Measurements from ENCODE around the gene GLIS1. TPM values are rescaled to one million over a fixed set of nuclear protein-coding genes. Genes with fewer than 3 reads are reported as not detected.

GLIS1 gene
- total RNA-seq, 1 experiment from 2014 or later: 0.28 TPM

DNA sequence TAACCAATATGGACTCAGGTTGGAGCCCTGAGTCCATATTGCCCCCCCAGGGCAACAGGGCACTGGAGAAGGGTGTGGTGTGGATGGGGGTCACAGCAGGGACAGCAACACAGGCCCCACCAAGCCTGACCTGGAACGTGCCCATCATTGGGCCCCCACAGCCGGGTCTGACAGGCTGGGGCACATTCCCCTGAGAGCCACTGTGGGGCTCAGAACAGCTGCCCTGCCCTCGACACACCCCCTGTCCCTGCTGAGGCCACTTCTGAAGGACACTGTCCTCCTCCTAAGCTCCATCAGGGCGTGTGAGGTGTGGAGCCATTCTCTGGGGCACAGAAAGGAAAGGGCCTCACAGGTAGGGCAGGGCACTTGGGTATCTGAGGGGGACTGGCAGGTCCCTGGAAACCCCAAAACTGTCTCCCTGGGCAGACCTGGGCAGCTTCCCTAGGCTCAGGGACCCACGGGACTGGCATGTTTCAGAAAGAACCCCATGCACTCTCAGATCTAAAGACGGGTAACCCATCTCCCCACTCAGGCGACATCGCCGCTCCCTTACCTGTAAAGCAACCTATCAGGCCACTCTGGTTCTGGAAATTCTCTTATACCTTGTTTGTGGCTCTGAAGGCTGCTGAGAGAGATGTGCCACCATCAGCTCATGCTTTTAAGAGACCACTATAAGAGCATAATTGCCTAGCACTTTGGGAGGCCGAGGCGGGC, 184.2 kb downstream of the GLIS1 start:
- Mint-ChIP-seq H3K27me3 (ENCODE audit: low read depth) (peaks cover 18% of the 10 kb centered on the region), H3K36me3 (ENCODE audit: insufficient read depth in 1 of 3, low read depth in 3 of 3) (no peaks in the 10 kb centered on the region), H3K27ac (no peak overlapping the region), H3K4me1 (peaks cover 25 to 39% of the 10 kb centered on the region in 2 experiments), H3K9me3 (no peaks in the 10 kb centered on the region), H3K4me3 (no peak overlapping the region)
- H3K56ac ChIP-seq (ENCODE audit: insufficient read length, low read depth, low read length): no peak overlapping the region
- no peak overlapping the region for H3T11ph ChIP-seq (ENCODE audit: low read length)
- H3K14ac ChIP-seq (ENCODE audit: insufficient read depth, low read length): no peak overlapping the region
- no peak overlapping the region for H2AK5ac ChIP-seq (ENCODE audit: insufficient read length, low read length)
- no peak overlapping the region for H2BK15ac ChIP-seq (ENCODE audit: low read depth, low read length)
- no peak overlapping the region for H2AFZ ChIP-seq (ENCODE audit: low read length)
- H4K8ac ChIP-seq (replicated peaks; ENCODE audit: insufficient read length, low read depth, low read length): no peak overlapping the region
- no peaks in the 10 kb centered on the region for H3K79me1 ChIP-seq (ENCODE audit: insufficient read depth, low read depth, low read length, poor library complexity, severe bottlenecking)
- DNase-seq: no peak
- no peak overlapping the region for H2BK12ac ChIP-seq (ENCODE audit: insufficient read length, low read depth, low read length)
- H3K4me1 ChIP-seq (ENCODE audit: insufficient read depth, low read length): peaks cover 7% of the 10 kb centered on the region; the same call in 1 of the 2 replicates
- no peak overlapping the region for H3K18ac ChIP-seq (ENCODE audit: insufficient read length, low read depth, low read length)
- TF ChIP-seq, protein P1, sequence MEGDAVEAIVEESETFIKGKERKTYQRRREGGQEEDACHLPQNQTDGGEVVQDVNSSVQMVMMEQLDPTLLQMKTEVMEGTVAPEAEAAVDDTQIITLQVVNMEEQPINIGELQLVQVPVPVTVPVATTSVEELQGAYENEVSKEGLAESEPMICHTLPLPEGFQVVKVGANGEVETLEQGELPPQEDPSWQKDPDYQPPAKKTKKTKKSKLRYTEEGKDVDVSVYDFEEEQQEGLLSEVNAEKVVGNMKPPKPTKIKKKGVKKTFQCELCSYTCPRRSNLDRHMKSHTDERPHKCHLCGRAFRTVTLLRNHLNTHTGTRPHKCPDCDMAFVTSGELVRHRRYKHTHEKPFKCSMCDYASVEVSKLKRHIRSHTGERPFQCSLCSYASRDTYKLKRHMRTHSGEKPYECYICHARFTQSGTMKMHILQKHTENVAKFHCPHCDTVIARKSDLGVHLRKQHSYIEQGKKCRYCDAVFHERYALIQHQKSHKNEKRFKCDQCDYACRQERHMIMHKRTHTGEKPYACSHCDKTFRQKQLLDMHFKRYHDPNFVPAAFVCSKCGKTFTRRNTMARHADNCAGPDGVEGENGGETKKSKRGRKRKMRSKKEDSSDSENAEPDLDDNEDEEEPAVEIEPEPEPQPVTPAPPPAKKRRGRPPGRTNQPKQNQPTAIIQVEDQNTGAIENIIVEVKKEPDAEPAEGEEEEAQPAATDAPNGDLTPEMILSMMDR (conservative IDR thresholded peaks at IDR 0.05): no peak
- no peaks in the 10 kb centered on the region for H3K79me2 ChIP-seq (ENCODE audit: insufficient read depth, low read length)
- H4K5ac ChIP-seq (ENCODE audit: insufficient read length, low read depth, low read length): no peak overlapping the region
- no peak overlapping the region for H4K91ac ChIP-seq (ENCODE audit: insufficient read length, low read depth, low read length)
- H3K4ac ChIP-seq (ENCODE audit: low read depth, low read length): no peak overlapping the region
- H3K23me2 ChIP-seq (ENCODE audit: insufficient read length, low read depth, low read length, poor library complexity, severe bottlenecking): no peaks in the 10 kb centered on the region
- H3K27me3 ChIP-seq (ENCODE audit: insufficient read depth, low read length): no peaks in the 10 kb centered on the region
- no peak overlapping the region for H3K23ac ChIP-seq (ENCODE audit: insufficient read length, low read depth, low read length)
- no peak overlapping the region for H3K27ac ChIP-seq (ENCODE audit: insufficient read length, low read depth, low read length)
- H2BK5ac ChIP-seq (ENCODE audit: insufficient read length, low read length): no peak overlapping the region
- H3K9ac ChIP-seq (ENCODE audit: extremely low read depth, insufficient read length, low read length): no peak overlapping the region
- H2BK20ac ChIP-seq (ENCODE audit: low read depth, low read length, poor library complexity, severe bottlenecking): no peak overlapping the region
- H3K4me2 ChIP-seq (ENCODE audit: insufficient read depth, insufficient read length, low read length): no peak overlapping the region
- H2BK120ac ChIP-seq (ENCODE audit: low read depth, low read length, poor library complexity, severe bottlenecking): no peak overlapping the region
- H4K20me1 ChIP-seq (ENCODE audit: control insufficient read depth, insufficient read depth, insufficient read length): no peaks in the 10 kb centered on the region
- no peaks in the 10 kb centered on the region for H3K9me3 ChIP-seq (ENCODE audit: control insufficient read depth, low read depth, low read length)
- WGBS (ENCODE audit: extremely low coverage, insufficient read length, low lambda C conversion rate): no CpG with 5 or more reads among the region's 11 CpGs
